Measurements from ENCODE around the gene LYPLAL1.

The LYPLAL1 gene

DNA sequence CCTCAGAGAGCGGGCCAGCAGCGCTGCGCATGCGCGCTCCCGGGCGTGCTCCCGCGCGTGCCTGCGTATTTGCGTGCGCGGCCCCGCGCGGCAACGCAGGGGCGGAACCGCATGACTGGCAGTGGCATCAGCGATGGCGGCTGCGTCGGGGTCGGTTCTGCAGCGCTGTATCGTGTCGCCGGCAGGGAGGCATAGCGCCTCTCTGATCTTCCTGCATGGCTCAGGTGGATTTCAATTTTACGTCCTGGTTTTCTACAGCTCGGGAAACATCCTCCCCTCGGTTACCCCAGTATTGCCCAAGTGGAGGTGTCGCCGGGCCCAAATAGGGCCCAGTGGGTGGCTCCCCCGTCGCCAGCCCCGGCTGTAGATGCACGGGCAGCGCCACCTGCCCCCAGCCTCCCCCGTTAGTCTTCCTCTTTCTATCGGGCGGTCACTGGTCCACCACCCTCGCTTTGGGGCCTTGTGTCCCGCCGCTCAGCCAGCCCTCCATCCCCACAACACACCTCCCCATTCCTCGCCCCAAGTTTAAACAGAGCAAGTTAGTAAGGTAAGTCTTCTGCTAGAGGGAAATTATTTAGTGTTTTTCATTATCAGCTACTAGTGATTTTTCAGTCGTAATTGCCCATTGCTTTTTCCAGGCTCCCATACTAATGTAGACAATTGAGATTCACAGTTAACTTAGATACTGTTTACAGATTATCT, at the start of gene LYPLAL1:
Gene LYPLAL1 (plus strand): TSS at position 121 of the 702 bp plus-strand sequence. CDS start 13 bp downstream, at position 134.
- peak; percentile 88 for DNase-seq

DNA sequence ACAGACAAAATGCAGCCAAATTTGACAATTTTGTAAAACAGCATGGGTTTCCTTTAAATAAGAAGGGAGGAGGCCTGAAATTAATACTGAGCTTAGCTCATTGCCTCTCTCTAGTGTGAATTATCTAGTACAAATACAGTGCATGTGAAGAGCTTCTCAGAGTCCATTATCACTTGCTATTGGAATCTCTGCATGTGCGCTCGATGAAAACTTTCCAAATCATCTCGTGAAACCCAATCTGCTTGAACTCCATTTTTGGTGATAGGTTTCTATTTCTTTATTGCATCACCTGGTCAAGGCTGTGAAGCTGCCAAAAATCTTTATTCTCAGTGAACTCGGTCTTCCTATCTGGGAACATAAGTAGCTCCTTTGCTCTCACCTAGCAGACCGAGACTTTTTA, 49.5 kb upstream of the LYPLAL1 start:
- DNase-seq: no peak

DNA sequence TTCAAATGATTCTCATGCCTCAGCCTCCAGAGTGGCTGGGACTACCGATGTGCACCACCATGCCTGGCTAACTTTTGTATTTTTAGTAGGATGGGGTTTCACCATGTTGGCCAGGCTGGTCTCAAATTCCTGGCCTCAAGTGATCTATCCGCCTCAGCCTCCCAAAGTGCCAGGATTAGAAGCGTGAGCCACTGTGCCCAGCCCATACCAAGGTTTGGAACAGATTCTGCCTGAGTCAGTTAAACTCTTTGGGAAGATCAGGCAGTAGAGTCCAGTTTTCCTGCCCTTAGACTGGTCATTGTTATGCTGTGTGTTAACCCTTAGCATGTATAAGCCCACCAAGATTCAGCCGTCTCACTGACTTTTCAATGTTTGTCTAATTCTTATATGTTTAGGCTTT, 48.3 kb upstream of the LYPLAL1 start:
- DNase-seq: no peak

DNA sequence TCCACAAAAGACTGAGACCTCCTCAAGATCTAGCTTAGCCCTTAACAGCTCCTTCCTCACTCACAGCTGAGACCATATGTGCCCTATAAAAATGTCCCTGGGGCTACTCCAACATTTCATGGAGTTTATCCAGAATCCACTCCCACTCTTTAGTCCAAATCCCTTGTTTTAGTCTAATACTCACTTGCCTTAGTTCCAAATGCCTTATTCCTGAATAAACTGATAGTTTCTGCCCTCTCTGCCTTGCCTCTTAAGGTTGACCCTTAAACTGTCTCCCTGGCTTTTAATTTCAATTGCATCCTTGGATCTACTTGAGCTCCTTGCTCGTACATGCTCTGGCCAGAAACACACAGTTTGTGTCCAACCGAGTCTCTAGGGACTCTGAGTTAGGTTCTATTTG, 47.3 kb upstream of the LYPLAL1 start:
- DNase-seq: no peak

DNA sequence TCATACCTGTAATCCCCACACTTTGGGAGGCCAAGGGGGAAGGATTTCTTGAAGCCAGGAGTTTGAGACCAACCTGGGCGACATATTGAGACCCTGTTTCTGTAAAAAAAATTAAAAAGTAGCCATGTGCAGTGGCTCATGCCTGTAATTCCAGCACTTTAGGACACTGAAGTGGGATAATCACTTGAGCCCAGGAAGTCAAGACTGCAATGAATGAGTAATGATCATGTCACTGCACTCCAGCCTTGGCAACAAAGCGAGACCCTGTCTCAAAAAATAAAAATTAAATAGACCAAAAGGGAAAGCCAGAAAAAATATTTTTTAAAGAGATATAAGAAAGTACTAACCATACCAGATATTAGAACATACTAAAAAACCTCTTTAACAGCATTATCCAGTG, 44.7 kb upstream of the LYPLAL1 start:
- no peak for DNase-seq

DNA sequence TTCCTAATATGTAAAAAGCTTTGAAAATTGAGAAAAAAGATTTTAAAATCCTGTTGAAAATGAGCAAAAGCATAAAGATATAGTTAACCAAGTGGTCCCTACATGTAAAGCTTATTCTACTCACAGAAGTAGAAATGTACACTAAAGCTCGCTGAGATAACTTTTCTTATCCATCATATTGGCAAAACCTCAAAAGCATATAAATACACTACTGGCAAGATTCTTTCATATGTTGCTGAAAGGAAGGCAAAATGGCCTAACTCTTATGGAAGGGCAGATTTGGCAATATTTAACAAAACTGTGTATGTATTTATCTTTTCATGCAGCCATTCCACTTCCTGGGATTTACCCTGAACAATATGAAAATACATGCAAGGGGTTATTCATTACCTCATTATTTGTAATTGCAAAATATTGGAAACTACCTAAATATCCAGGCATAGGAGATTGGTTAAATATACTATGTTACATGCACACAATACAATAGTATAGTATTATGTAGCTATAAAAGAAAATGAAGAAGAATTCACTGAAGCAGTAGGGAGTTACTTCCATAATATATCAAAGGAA, 43.2 kb upstream of the LYPLAL1 start:
- no peak for DNase-seq

DNA sequence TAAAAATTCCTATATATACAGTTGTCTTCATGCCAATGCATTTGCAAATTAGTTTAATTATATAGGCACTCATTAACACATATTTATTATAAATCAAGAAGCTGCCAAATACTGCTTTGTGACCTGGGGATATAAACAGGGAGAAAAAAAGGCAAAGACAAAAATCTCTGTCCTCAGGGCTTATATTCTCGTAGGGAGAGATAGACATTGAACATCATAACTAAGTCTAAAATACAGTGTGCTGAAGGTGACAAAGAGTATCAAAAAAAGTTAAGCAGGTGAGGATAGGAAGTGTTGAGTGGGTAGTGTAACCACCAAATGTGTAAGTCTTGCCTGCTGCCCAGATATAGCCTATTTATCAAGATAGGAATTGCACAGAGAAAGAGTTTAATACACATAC, 40.7 kb upstream of the LYPLAL1 start:
- DNase-seq: no peak

DNA sequence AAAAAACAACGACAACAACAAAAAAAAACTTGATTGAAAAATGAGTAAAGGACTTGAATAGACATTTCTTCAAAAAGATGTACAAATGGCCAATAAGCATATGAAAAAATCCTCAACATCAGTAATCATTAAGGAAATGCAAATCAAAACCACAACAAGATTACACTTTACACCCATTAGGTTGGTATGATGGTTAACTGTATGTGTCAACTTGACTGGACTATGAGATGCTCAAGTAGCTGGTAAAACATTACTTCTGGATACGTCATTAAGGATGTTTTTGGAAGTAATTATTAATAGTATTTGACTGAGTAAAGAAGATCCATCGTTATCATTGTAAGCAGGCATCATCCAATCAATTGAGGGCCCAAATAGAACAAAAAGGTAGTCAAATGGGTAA, 34.9 kb upstream of the LYPLAL1 start:
- DNase-seq: no peak

DNA sequence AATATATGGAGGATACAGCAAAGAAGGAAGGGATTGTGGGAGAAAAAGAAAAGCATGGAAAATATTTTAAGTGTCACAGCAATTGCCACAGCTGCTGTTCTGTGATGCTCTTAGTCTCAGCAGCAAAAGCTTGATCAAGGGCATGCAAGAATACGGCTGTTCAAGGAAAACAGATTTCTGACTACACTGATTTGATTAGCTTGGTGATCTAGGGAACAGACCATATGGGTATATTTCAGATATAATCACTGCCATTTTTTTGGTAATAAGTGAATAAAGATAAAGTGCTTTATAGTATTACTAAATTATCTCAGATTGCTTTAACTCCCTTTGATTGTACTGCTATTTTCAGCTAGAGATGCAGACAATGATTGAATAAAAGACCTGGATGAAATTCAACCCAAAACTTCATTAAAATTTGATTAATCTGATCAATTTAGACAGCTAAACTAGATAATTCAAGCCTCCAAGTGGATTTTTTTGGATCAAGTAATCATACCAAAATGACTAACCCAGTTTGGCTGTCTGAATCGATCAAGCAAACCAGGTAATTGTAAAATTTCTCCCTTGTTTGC, 33.3 kb upstream of the LYPLAL1 start:
- DNase-seq: no peak

DNA sequence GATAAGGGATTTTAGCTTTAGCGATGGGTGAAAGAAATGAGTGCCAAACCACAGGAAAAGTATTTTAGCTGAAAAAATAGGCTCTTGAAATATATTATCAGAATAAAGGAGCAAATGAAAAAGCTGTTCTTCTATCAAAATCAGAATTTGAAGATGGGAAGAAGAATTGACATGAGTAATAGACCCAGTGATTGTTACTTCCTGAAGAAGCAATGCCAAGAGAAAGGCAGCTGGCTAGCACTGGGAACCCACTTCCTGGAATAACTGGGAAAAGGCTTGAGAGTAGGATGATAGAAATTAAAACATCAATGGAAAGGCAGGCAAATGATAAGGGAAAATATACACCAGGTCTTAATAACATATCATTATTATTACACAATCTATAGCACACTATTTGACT, 29.9 kb upstream of the LYPLAL1 start:
- DNase-seq: no peak

DNA sequence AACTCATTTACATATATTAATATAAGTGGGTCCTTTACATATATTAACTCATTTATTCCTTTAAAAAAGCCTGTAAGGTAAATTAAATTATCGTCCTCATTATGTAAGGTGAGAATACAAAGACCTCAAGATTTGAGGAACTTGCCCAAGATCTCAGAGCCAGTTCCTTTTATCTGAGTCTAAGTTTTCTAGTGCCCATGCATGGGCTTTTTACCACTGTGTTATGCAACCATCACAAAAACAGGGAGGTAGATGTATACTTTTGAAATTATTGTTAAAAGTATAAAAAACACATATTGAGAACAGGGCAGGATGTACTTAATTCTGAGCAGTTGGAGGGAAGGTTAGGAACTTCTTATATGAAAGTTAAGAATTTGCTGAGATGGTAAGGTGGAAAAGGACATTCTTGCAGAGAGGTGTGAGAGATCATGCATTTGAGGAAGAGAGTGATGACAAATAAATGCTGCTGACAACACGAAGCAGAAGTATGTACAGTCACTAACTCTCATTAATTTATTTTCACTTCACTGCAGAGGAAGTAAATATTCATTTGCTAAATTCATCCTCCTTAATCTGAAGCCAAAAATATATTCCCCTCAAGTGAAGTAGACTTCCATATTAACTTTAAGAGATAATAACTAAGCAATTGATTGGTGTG, 28.9 kb upstream of the LYPLAL1 start:
- DNase-seq: no peak

DNA sequence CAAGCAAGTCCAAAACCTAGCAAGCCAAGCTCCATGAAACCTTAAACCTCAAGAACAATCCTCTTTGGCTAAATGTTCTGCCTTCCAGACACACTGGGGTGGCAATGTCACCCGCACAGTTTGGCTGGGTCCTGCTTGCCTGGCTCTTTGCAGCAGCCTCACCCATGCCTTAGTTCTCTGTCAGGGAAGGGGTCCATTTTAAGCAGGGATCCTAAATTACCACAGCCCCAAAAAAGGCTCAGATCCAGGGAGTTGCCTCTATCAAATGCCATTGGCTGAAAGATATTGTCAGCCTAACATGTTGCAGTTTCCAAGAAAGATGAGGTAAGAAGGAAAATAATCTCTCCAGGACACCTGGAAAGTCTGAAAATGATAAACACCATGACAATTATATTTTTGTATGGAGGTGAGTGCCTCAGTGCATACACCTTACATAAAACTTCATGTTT, 26.1 kb upstream of the LYPLAL1 start:
- no peak for DNase-seq

DNA sequence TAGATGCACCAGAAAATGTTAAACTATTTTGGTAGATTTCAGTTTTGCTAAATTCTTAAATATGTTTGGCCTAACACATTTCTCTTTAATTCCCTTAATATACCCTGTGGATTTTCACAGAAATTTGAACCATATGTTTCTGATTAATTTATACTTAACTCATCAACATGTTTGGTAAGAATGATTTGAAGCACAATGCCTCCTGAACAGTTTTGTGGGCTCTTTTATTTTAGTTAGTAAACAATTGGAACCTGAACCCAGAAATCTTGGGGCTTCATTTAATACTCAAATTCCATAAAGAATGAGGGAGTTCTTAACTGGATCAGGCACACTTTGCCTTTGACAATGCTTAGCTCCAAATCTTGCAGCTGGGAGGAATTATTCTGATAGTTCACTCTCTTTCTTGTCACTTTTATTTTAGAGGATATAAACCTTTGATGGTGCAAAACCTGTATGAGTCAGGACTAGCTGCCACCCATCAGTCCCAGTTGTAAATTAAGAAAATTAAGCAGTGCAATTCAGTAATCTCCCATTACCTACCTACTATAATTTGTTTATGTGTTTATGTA, 24.6 kb upstream of the LYPLAL1 start:
- no peak for DNase-seq

DNA sequence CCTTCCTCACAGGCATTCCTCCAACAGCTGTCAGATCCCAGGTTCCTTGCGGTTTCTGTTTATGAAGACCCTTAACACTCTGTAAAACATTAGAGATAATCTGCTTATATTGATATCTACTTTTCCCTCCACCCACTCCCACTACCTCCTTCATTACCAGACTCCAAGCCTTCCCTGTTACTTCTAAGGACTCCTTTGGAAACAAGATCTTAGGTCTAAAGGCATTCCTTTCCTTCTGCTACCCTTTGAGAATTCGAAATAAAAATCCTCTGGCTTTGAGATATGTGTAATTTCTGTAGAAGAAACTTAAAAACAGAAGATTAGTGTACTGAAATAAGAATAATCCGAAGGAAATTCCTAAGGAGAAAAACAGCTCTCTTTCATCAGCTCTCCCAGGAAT, 23.7 kb upstream of the LYPLAL1 start:
- DNase-seq: no peak

DNA sequence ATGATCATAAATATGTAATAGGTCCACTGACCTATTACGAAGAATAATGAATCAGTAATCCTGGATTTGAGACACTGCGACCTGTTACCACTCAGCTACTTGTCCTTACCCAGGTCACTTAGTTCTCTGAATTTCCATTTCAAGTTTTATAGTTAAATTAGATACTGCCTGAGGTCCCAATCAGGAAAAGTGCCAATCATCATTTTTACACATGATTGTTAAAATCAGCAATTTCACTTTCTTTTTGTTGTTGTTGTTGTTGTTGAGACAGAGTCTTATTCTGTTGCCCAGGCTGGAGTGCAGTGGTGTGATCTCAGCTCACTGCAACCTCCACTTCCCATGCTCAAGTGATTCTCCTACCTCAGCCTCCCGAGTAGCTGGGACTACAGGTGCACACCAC, 22.8 kb upstream of the LYPLAL1 start:
- DNase-seq: no peak

DNA sequence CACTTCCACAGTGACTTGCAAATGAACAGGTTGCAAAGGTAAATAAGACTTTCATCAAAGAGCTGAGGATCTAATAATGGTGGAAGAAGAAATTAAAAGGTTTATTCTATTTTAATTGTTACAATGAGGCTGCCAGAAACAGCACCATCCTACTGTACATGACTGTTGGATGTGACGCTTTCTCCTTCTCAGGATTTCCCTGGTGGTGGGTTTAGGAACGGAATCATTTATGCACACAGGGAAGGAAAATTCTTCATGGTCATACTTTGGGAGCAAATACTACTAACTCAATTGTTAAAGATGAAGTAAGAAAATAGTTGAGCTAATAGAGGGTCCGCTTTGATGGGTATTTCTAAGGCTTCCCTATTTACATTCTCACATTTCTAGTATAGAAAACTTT, 22.2 kb upstream of the LYPLAL1 start:
- no peak for DNase-seq

DNA sequence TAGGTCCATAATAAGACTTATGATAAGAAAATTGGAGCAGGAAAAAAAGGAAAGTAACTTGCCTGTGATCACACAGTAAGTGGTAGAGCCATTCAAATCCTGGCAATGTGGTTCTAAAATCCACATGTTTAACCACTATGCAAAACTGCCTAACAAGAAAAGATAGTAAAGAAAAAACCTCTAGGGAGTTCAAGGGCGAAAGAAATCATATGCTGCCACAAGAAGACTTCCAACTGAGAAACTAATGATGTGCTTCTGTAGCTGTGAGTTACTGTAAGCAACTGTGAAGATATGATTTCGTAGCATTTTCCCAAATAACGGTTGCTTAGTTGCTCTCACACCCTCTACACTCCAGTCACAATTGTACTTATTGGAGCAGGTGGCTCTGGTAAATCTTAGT, 20.9 kb upstream of the LYPLAL1 start:
- DNase-seq: no peak

DNA sequence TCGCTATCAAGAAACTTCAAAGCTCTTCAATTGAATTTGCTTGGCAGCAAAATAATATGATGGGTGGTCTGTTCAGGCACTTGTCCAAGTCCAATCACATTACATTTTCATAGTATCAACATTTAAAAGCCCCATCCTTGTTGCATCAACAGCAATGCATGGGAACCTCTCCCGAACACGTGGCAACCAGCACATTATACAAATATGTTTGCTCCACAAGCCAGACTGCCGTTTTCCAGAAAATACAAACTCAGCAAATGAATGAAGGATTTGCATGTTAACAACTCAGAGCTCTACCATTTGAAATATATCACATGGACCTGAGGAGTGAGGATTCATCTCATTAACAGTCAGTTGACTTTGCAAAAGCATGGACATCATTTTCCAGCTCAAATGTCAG, 20.0 kb upstream of the LYPLAL1 start:
- DNase-seq: no peak

DNA sequence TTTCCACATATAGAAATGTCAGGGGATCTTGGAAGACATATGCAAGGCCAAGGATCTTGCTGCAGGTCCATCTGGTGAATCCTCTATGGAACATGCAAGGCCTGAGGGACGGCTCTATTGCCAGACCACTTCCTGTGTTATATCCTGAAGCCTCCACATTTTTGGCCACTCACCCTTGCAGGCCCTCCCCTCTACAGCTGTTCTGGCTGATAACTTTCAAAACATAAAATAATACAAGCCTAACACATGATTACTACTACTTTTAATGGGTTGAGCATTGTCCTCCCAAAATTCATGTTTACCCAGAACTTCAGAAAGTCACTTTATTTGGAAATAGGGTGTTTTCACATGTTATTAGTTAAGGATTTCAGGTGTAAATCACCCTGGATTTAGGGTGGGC, 18.5 kb upstream of the LYPLAL1 start:
- DNase-seq: no peak

DNA sequence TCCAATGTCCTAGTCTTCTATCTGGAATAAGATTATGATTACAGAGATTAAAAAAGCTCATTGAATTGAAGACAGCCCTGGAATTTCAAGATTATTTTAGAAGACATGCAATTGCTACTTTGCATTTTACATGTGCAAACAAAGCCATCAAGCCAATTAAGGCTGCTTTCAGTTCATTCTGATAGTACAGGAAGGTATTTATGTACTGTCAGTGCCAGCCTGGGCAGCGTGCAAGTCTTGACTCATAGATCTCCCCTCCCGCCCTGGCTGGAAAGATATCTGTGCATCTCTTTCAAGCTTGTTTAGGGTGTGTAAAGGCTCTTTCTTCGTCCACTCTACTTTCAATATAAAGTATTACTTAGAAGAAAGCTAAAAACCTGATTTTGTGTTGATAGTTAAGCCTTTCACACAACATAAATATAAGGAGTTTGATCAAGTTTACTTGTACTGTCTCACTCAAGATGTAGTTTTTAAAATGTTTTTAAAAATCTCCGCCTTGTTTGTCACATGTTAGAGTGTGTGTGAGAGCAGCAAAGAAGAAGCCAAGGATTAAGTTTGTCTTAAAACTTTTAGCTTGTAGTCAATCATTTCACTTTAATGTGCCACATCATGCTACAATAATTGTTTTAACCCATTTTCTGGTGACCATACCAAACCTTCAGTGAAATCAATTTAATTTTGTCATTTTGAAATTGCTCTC, 13.6 kb upstream of the LYPLAL1 start:
- DNase-seq: no peak

DNA sequence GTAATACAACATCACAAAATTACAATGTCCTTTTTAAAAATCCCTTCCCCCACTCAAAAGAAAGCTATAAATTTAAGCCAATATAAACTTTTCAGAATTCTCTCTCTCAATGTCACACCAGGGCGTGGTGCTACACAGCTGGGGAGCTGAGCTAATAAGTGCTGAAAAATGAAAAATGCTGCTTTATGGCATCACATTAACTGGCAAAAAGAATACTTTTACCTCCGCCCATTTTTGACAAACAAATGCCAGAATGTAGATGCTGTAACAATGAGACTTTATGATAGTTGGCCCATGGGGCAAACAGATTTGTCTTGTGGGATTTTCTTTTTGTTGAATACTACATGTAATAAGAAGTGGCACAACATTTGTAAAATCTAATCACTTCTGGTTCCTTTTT, 12.7 kb upstream of the LYPLAL1 start:
- DNase-seq: no peak

DNA sequence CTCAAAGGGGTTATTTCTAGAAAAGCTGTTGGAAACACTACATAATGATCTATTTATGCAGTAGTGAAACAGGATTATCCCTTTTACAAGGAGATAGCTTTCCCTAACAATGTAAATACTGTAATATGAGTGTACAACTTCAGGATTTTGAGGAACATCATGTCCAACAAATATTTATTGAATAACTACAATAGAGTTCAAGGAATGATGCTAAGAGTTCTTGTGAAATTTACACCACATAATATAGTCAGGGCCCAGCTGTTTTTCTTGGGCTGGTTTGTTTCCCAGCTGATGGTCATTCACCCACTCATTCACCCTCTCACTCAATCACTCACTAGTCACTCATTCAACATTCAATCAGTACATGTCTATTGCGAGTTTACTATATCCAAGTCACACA, 12.3 kb upstream of the LYPLAL1 start:
- no peak for DNase-seq

DNA sequence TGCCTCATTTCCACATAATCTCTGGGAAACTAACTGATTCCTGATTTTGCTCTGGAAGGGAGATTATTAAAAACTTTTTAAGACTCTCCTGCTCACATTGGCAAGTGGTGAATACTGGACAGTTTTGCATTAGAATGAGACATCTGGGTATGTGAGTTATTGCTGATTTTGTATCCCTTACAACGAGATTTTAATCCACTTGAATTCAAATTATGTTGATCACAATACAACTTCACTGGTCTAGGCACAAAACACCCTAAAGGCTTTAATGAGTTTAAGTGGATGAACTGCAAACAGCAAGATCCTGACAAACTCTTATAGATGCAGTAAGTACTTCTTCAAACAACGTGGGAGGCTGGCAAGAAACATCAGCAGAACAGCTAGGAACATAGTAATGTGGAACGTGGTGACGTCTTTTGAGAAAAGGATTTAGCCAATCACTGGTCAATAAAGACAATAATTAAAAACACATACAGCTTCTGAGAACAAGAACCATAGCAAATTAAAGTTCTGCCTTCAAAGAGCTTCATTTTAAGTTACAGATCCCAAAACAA, 10.2 kb upstream of the LYPLAL1 start:
- no peak for DNase-seq
